ENCODE measurements around the gene STK4.

The STK4 gene

DNA sequence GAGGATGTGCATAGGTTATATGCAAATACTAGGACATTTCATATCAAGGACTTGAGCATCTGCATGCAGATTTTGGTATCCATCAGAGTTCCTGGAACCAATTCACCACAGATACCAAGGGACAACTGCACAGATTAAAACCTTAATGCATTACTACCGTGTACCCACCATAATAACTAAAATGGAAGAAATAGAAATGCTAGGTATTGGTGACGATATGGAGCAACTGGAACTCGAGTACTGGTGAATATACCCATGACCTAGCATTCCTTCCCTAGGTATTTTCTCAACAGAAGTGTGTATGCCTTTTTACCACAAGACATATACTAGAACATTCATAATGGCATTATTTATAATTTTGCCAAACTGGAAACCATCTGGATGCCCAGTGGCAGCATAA is 116.2 kb downstream of the STK4 start:
- no peak for DNase-seq

DNA sequence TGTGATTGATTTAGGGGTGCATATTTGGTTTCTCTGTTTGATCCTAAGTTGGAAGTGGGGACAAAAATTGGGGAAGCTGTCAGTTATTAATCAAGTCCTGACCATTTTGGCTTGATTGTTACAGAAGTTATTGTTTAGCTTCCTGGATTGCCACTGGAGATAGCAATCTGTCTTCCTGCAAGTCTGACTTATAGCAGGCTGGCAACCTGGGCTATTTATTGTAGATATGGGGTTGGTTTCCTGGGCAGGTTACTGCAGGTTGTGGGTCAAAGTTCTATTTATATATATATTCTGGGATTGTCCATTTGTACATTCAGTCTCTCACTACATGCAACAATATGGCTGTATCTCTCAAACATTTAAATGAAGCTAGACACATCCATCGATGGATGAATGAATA is 116.8 kb downstream of the STK4 start:
- DNase-seq: no peak

DNA sequence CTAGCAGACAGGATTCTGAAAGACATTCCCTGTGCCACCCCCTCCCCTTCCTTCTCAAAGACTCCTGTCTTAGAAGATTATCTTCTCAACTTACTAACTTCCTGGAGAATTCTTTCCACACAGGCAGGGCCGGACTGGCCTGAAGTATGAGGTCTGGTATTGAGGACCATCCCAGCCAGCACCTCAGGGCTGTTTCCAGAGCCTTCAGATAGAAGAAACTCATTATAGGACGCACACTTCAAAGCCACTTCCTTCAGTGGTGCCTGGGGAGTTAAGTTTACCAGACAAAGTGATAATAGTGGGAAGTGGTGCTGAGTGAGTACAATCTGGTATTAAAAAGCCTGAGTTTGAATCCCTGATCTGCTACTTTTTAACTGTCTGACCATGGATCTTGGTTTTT is 119.0 kb downstream of the STK4 start:
- DNase-seq: no peak

DNA sequence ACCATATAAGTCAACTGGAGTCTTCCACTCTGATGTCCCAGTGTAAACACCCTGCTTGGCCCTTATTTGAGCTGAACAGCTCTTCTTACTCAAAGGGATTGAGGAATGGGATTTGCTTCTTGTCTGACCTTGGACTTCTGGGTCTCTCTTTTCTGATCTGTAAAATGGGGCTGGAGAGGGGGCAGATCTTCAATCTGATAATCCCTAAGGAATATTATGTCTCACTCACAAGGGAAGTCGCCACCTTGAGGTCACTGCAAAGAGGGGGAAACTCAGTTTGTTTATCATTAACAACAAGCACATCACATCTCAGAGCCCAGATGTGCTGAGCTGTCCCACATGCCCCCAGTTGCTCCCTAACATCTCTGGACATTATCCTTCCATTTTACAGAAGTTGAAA is 119.6 kb downstream of the STK4 start:
- DNase-seq: no peak

DNA sequence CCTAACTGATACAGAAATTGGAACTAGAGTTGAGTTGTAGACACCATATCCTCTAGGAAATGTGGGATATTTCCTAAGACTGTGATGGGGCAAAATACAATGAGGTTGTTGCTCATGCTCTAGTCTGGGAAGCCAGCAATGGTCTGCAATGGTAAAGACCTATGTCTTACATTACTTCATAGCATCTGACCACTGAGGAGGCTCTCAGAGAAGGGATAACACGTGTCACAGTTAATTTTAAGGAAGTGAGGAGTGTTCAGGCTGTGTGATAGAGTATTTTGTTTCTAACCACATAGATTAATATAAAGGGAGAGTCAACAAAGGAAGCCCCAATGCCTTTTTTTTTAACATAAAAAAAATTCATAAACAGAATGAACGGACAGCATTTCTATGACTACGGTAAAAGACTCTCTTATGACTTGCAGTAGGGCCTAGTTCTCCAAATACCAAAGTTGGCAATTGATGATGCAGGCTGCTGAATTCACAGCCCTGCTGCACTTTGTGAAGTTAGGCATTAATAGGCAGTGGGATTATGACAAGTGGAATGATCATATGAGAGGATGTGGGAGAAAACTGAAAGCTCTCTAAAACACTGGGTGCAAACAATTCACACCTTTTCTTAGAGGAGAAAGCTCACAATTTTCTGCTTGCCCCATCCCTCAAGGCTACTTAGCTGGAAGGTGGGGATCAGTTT is 120.9 kb downstream of the STK4 start:
- no peak for DNase-seq

DNA sequence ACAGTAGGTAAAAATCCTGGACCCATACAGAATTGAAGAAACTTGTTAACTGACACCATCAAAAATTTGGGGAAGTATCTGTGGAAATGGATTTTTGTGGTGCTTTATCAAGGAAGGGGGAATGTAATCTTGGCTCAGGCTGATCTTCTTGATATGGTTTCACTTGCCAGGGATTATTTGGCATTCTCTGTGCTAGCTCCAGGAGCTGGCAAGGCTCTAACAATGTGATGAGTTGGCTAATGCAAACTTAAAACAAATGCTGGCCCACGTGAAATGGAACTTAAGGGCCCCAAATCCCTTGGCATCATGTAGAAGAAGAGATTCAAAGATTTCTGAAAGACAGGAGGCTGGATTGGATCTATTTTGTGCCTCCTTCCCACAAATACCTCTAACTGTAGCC is 121.5 kb downstream of the STK4 start:
- no peak for DNase-seq

DNA sequence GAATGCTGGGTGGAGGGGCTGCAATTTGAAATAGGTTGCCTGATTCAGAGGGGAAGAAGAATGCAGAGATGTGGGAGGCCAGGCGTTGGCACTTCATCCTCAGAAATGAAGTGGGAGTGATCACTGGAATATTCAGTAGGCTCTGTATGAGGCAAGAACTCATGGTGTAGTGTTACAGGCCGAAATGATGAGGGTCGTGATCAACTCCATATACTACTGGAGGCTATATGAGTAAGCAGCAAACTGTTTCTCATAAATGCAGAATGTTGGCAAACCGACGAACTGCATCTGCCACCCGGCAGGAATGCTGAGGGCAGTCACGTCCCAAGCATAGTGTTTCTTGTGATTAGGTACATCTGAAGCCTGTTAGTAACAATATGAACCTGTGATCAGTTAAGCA is 121.9 kb downstream of the STK4 start:
- no peak for DNase-seq

DNA sequence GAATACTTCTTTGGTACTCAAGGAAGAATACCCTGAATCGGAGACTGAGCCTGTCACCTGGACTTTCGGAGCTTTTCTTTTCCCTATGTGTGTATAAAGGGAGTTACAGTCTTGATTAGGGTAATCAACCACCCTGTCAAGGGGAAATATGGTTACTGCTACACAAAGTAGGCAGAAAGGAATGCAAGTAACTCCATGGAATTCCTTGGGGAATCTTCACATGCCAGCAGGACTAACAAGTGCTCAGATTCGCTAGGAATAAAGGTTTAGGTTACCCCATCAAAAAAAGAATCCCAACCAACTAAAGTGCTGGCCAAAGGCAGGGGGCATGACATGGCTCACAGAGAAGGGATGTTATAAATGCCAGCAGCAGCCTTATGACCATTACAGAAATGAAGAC is 124.2 kb downstream of the STK4 start:
- no peak for DNase-seq

DNA sequence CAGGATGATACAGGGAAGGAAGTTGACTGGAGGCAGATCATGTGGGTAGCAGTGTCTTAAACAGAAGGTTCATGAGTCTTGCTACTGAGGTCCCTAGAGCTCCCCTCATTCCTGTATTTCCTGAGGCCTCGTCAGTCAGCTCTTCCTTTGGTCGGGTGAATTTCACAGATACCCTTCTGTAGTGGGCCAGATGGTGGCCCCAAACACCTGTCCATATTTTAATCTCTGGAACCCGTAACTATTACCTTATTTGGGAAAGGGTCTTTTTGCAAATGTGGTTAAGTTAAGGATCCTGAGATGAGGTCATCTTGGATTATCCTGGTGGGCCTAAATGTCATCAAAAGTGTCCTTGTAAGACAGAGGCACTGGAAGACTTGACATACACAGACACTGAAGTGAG is 125.1 kb downstream of the STK4 start:
- DNase-seq: no peak

DNA sequence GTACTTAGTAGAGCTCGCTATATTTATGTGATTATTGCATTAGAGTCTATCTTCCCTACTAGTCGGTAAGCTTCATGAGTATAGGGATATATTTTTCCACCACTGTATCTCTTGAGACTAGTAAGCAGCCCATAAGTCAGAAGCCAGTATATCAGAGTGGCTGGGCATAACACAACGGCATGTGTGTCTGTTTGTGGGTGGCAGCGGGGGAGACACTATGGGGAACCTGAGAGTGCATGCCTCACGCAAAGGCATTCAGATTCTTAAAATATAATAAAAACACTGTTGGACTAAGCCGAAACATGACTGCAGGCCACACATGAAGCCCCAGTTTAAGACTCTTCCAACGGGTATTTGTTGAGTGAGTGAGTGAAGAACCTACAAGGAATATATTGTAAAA is 126.6 kb downstream of the STK4 start:
- DNase-seq: no peak

DNA sequence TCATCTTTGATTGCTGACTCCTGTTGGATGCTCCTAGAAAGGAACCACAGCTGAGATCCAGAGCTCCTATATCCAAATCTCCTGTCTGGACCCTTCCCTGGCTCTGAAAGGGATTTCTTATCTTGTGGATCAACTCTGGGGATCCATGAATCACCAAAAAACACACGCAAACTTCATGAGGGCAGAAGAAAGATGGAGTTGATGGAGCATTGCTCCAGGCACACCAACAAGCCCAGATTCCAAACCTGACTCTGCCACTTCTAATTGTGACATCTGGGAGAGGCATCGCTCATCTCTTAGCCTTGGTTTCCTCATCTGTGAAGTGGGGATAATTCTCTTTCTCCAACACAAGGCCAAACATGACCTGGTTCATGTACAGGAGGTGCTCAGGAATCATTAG is 127.9 kb downstream of the STK4 start:
- DNase-seq: no peak

DNA sequence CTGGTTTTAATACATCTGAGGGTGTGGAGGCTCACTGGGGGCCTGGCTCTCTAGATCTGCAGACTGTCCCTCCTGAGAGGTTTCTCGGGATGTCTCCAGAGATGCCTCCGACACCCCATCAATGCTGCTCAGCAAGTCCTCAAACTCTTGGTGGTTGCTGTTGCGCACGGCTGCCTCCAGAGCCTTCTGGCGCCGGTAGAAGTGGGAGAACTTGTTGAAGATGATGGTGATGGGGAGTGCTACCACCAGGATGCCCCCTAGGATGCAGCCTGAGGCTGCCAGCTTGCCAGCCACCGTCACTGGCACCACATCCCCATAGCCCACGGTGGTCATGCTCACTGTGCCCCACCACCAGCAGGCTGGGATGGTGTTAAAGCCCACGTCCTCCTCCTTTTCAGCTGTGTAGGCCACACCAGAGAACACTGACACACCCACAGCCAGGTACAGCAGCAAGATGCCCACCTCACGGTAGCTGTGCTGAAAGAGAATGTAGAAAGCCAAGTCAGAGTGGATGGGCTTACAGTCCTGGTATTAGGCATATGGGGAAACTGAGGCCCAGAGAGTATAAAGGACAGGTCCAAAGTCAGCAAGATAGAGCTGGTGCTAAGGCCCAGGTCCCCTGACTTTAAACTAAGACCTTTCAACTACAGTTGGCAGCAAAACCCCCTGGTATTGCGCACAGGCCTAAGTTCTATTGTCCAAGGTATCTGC is 128.7 kb downstream of the STK4 start:
- DNase-seq: no peak

DNA sequence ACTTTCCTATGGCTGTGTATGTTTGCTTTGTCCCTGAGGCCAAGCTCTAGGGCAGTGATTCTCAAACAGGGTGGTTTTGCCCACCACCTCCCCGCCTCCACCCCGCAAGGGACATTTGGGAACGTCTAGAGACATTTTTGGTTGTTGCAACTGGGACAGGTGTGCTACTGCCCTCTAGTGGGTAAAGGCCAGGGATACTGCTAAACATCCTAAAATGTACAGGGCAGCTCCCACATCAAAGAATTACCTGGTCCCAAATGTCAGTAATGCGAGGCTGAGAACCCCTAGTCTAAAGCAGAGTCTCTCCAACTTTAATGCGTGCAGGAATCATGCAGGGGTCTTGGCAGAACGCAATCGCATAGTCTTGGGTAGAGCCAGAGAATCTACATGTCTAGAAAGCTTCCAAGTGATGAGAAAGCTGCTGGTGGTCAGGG is 129.5 kb downstream of the STK4 start:
- DNase-seq: peak in 44 of 56 donors; percentile 7 to 64 (median 32)

DNA sequence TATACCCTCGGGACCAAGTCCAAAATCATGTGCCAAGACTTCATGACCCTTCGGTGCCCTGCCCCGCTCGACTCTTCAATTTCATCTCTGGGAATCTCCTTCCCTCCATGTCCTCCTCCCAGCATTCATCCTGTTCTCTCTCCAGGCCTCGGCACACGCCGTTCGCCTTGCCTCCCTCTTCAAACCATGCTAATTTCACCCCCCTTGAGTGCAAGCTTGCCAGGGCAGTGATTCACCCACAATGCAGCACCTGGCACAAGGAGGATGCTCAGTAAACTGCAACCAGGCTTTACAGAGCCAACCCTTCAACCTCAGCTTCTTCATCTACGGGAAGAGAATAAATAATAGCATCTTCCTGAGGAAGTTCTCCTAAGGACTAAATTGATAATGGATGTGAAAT is 130.5 kb downstream of the STK4 start:
- no peak for DNase-seq

DNA sequence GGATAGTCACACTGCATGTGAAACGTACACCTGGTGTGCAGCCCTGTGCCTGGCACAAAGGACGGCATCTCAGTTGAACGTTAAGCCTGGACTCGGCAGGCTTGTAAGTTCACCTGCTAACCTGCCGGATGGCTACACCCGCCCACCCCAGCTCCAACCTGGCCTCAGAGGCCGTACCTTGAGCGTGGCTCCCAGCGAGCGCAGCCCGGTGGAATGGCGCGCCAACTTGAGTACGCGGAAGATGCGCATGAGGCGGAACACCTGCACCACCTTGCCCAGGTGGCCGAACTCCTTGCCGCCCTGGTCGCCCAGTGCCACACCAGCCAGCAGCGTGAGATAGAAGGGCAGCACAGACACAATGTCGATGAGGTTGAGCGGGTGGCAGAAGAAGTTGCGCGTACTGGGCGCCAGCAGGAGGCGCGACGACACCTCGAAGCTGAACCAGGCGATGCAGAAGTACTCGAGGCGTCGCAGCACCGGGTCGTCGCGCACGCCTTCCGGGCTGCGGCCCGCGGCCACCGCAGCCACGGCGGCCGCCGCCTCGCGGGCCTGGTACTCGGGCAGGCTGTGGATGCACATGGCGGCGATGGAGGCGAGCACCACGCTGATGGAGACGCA is 131.3 kb downstream of the STK4 start:
- DNase-seq: peak in 2 of 56 donors; percentile 9 to 12

DNA sequence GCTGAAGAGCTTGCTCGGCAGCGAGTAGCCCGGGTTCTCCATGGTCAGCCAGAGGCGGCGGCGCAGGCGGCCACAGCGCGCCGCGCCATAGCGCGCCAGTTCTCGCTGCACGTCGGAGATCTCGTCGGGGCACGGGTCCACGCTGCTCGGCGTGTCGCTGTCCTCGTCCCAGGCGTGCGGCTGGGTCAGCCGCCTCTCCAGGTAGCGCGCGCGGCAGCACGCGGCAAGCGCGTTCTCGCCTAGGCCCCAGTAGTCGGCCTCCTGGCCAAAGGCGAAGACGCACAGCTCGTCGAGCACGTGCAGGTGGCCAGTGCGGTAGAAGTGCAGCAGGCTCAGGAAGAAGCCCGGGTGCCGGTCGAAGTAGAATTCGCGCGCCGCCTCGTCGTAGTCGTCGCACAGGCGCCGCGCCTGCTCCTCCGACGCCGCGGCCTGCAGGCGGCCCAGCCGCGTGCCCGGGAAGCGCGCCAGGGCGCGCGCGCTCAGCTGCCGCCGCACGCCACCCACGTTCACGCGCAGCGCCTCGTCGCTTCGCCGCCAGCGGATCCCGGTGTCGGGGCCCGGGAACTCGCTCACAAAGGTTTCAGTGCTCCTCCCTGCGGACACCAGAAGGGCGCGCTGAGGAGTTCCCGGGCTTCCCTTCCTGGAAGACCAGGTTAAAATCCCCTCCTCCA is 131.9 kb downstream of the STK4 start:
- DNase-seq: peak in 9 of 56 donors; percentile 12 to 48 (median 23)

DNA sequence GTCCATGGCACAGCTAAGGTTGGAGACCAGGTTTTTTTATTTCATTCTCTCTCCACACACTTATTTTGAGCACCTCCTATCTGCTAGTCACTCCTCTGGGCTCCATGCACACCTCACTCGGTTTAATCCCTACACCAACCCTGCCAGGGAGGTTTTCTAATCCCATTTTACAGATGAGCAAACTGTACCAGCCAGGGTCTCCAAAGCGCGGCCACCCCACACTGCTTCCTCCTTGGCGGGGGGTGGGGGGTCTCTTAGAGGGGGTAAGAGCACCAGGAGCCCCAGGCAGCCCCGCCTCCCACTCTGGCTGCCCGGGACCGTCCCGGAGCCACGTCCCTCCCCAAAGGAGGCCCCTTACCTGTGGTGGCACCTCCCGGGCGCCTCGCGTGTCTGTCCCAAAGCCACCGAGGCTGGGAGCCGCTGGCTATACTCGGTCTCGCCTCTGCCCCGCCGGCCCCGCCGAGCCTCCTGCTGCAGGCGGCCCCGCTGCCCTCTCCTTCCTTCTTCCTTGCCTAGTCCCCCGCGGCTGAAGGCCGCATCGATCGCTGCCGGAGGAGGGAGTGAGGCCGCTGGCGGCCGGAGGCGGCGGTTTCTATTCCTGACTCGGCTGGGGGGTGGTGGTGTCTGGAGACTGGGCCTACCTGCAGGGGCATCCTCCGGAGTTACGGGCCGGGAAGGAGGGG is 134.4 kb downstream of the STK4 start, which contains the start of gene KCNS1:
Gene KCNS1, minus strand, starts transcription at position 565 of the 683 bp plus-strand sequence. CDS start 1,891 bp downstream, outside the sequence.
- no peak for DNase-seq

DNA sequence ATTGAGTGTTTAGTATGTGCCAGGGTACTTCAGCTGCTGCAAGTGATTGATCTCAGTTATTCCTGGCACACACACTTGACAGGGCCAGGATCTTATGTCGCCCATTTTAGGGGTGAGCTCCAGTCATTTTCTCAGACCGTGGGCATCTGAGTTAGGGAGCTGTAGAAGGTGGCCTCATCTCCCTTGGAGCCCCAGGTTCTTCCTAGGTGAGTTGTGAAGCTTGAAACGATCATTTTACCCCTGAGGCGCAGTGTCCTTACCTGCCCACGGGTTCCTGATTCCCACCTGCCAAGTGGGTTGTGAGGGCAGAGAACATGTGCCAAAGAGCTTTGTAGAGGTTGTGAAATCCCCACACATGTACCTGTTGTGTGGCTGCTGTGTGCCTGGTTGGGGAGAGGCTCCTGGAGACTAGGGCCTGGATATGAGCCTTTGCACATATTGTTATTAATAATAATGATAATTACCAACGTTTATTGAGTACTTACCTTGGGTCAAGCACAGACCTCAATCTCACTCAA is 135.1 kb downstream of the STK4 start:
- DNase-seq: no peak

DNA sequence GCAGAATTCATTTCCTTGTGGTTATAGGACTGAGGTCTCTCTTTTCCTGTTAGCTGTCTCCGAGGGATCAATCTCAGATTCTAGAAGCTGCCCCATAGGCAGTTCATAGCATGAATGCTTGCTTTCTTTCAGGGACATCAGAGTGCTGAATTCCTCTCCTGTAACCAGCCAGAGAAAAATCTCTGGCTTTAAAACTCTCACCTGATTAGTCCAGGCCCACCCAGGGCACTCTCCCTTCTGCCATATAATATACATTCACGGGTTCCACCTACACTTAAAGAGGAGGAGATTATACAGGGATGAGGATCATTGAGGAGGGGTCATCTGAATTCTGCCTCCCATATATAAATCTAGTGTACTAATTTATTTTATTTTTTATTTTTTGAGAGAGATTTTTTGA is 136.8 kb downstream of the STK4 start:
- DNase-seq: no peak

DNA sequence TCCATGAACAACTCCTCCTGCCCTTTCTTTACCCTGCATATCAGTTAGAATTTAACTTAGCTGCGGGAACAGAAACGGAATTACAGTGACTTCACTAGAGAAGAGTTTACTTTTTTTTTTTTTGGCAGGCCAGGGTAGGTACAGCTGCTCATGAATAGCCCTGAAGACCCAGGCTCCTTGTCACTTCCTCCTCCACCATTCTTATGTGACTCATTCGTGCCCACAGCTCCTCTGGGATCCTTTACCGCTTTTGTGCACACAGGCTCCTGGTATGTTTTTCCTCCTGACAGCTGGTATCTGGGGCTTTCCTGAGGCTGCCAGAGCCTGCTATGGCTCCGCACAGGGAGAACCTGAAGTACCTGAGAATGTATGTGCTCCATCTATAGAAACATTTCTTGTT is 138.5 kb downstream of the STK4 start:
- DNase-seq: no peak

DNA sequence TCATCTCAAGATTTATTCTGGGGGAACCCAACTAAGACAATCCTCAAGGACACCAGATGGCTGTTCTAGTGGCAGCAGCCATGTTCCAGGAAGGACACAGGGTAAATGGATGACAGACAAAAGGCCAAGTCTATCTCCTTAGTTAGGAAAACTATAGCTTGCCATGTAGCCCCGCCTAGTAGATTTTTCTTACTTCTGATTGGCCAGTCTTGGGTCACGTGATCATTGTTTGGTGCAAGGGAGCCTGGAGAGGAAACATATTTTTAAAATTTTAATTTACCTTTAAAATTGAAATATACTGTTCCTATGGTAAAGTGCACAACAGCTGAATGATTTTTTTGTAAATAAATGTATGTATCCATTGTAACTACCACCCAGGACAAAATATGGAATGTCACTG is 139.0 kb downstream of the STK4 start:
- DNase-seq: no peak
